HG02852 (cell line): Measurements from ENCODE around the gene DKK3.

ENCODE experiments used
- ATAC-seq: cut with Tn5 transposase; IDR thresholded peaks from one replicate; pipeline ENCODE4 v1.9.1; 2021; ENCODE audit warnings: mild to moderate bottlenecking, moderate library complexity; ENCODE audit not compliant: unreplicated experiment

DKK3 gene

DNA sequence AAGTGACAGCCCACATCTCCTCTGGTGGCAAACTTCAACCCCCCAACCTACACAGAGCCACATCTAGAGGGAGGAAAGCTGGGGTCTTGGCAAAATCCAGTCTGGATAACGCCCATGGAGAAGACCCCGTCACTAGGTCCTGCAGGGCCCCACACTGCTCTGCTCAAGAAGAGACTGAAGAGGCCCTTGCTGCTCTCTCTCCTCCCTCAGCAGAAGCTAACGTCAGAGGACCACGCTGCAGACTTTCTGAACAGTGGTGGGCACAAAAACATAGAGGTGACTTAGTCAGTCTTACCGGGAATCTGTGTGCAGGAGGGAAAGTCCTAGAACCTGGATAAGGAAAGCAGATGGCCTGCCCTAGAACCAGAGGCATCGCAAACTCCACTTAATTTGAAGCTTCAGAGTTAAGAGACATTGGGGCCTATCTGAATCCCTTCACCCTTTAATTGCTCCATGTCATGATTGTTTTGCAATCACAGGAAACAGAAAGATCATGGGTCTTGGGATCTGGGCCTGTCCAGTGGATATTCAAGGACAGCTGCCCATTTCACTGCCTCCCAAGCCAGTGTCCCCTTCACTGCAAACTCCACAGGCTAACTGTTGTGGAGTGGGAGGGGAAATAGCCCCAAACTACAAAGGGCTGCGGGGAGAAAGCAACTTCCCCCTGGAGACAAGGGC is 1.7 kb downstream of the DKK3 start:
- no peak for ATAC-seq

GRCh38 chr11:12005476-12005875 is 3.0 kb downstream of the DKK3 start:
- no peak for ATAC-seq

- ATAC-seq = no peak
Measured at GRCh38 chr11:12005061-12005460, 3.4 kb downstream of the DKK3 start.

GRCh38 chr11:12003815-12004214 is 4.6 kb downstream of the DKK3 start:
- no peak for ATAC-seq

DNA sequence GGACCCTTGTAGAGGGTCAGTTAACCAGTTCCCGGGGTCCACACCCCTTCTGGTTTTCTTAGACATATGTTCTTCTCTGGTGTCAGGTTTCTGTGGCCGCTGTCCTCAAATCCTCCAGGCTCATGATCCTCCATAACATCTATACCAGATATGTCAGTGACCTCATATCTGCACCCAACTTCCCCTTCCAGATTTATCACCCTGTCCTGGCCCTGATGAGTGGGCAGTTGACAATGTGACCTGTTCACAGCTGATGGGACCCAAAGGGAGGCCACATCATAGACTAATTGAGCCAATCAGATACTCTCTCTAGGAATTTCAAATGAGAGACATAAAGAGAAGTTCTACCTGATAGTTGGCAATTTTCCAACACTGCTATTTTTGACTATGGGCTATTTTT is 5.1 kb downstream of the DKK3 start:
- no peak for ATAC-seq

GRCh38 chr11:12001186-12001585 is 7.2 kb downstream of the DKK3 start:
- ATAC-seq = no peak

- ATAC-seq = no peak
Measured at GRCh38 chr11:11998091-11998781, 10.2 kb downstream of the DKK3 start.

- ATAC-seq = no peak
Measured at GRCh38 chr11:11997049-11997322, 11.4 kb downstream of the DKK3 start.

DNA sequence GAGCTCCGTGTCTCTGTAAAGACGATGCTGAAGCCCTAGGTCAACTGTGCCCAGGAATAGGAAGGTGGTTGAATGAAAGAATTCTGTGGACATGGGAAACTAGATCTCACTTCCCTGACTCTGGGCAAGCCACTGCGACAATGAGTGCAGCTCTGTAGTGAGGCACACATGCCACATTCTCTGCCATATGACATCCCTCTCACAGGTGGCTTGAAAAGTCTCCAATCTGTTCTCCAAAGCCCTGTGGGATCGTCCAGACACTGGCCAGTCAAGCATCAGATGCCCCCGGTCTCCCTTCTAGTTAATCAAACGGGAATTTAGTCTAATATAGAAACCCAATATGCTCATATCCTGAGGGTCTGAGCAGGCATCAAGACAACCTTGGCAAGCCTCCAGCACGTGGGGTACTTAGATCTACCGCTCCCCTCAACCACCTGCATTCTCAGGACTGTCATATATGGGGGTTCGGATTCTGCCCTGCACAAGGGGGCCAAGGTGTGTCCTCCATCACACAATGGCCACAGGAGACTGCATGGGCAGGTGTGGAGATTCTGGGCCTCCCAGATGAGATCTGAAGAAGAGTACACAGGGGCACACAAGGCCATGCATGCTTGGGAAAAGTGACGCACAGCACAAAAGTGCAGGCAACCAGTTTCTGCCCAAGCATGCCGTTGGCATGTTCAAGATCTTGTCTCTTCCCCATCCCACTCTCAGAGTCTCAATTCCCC is 11.9 kb downstream of the DKK3 start:
- no peak for ATAC-seq

GRCh38 chr11:11995601-11996000 is 12.8 kb downstream of the DKK3 start:
- no peak for ATAC-seq

DNA sequence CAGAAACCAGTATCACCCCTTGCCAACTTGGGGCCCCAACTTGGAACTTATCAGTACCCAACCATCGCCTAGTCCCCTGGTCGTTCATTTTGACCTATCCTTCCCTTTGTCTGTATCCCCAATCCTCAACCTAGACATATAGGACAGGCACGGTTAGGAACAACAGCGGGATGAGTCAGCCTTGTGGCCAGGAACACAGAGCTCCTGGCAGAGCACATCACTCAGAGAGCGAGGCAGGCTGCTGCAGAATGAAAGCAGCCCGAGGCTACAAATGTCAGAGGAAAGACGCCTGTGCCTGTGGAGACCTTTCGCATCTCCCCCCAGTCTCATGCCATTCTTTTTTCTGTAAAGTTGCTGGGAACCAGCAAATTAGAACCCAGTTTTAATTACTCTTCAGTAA is 14.6 kb downstream of the DKK3 start:
- no peak for ATAC-seq

- ATAC-seq = no peak
Measured at GRCh38 chr11:11992257-11993212, 15.9 kb downstream of the DKK3 start.

DNA sequence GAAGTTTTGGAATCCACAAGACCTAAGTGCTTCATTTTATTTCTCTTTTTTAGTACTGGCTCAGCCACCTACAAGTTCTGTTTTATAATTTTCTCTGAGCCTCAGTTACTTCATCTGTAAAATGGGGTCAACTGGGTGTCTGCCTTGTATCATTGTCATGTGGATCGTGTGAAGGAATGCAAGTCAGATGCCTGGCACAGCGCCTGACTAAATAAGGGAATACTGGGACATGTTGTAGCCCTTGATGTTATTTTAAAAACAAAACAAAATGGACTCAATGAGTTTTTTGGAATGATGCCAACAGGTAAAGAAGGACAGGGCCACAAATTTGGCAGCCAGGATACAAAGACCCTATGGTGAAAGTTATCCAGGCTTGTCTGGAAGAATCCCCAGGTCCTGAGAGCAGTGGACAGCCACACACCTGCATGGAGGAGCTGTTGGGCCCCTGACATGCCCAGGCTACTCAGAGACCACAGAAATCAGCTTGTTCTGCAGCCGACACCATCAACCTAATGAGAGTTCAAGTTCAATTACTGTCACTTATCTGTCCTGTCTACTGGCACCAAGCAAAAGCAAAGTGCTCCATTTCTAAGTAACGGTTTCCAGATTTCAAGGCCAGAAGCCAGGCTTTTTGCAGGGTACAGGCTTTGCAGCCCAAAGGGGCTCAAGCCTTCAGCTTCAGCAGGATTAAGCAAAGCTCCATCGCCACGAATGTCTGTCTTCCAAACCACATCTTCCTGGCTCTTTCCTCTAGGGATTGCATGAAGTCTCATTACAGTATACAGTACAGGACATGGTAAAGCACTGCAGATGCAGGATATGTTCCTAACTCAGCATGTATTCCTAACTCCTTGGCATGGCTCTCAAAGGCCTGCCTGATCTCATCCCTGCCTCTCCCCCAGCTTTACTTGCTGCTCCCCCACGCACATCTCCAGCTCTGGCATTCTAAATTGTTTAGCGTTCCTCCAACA is 18.4 kb downstream of the DKK3 start:
- no peak for ATAC-seq

DNA sequence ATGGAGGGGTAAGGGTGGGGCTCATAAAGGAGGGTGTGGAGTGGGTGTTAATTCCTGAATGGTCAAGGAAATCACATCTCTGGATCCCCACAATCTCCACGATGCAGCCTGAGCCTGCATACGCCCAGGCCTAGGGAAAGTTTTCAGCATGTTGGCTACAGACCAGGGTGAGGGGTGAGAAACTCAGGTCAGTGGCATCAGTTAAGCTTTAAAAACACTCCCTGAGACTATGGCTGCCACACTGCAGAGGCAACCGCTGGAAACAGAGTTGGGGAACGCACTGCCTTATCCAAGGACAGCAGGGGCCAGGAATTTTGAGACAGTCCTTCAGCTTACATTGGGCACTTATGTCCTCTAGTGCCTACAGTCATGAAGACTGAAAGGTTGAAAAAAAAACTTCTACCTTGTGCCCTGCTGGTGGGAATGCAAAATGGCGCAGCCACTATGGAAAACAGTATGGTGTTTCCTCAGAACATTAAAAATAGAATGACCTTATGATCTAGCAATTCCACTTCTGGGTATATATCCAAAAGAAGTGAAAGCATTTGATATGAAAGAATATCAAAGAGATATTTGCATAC is 19.7 kb downstream of the DKK3 start:
- ATAC-seq = no peak

GRCh38 chr11:11988099-11988651 is 20.3 kb downstream of the DKK3 start:
- ATAC-seq = no peak

DNA sequence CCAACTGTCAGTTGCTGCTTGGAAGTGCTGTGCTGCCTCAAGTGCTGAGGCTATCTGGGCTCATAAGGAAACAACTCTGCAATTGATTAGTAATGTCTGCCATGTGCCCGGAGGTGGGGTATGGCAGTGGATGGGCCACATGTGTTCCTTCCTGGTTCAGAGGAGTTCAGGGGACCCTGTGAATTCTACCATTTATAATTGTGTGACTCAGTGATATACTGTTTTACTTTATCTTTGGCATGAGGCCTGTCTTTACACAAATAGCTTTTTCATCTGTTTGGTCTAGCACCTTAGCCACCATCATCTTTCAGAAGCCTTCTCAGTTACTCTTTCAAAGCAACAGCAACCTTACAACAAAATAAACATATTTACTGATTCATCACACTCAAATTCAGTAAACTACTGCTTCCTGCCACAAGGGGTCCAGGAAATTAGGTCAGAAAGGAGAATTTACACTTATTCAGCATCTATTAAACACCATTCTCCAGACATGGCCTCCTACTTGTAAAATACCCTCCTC is 20.9 kb downstream of the DKK3 start:
- no peak for ATAC-seq

GRCh38 chr11:11985954-11986949 is 22.2 kb downstream of the DKK3 start:
- ATAC-seq = no peak
